HUES48 (cell line): ENCODE data around the gene LRCOL1.

Source experiments
- H3K27ac ChIP-seq: one replicate; pipeline ENCODE4 v1.7.0; 2013; ENCODE audit warnings: low read depth, low read length, inconsistent platforms
- H3K27me3 ChIP-seq: 2 replicates; pipeline ENCODE4 v1.6.1; 2013; ENCODE audit warnings: mild to moderate bottlenecking, low read length; ENCODE audit not compliant: control insufficient read depth, insufficient read depth
- H3K36me3 ChIP-seq: 2 replicates; pipeline ENCODE4 v1.6.1; 2013; ENCODE audit warnings: low read length; ENCODE audit not compliant: control insufficient read depth, insufficient read depth
- H3K4me1 ChIP-seq: 2 replicates; pipeline ENCODE4 v1.6.1; 2013; ENCODE audit warnings: mild to moderate bottlenecking, low read length; ENCODE audit not compliant: control insufficient read depth, insufficient read depth
- H3K4me3 ChIP-seq: 2 replicates; pipeline ENCODE4 v1.5.1; 2013; ENCODE audit warnings: mild to moderate bottlenecking, low read depth, low read length
- H3K9ac ChIP-seq: 2 replicates; pipeline ENCODE4 v1.6.1; 2013; ENCODE audit warnings: mild to moderate bottlenecking, low read depth, low read length, moderate library complexity
- H3K9me3 ChIP-seq: 2 replicates; pipeline ENCODE4 v1.6.1; 2013; ENCODE audit warnings: low read length; ENCODE audit not compliant: control insufficient read depth, insufficient read depth

The LRCOL1 gene

GRCh38 chr12:132559652-132560363 is 50.6 kb downstream of the LRCOL1 start:
- peaks cover 3% of the 10 kb centered on the region for H3K4me1 ChIP-seq
- peak overlapping the region; percentile 74 for H3K4me3 ChIP-seq
- H3K9ac ChIP-seq = peak overlapping the region; percentile 76
- H3K27ac ChIP-seq = peak overlapping the region; percentile 28
- H3K36me3 ChIP-seq = 0 out of 2 replicates have a peak, but pooled peaks cover under 1% of the 10 kb centered on the region
- peaks cover 37% of the 10 kb centered on the region for H3K27me3 ChIP-seq
- no peaks in the 10 kb centered on the region for H3K9me3 ChIP-seq

- H3K4me3 ChIP-seq = peak overlapping the region; percentile 74
- H3K27ac ChIP-seq = no peak overlapping the region
- H3K9ac ChIP-seq = no peak overlapping the region
- H3K9me3 ChIP-seq = no peaks in the 10 kb centered on the region
- H3K4me1 ChIP-seq = peaks cover 3% of the 10 kb centered on the region
- no peaks in the 10 kb centered on the region for H3K36me3 ChIP-seq
- H3K27me3 ChIP-seq = peaks cover 44% of the 10 kb centered on the region
Measured at GRCh38 chr12:132558861-132559623, 51.3 kb downstream of the LRCOL1 start.

GRCh38 chr12:132558042-132558856 is 52.1 kb downstream of the LRCOL1 start:
- Histone ChIP-seq H3K27ac (no peak overlapping the region), H3K9me3 (no peaks in the 10 kb centered on the region), H3K4me1 (peaks cover 3% of the 10 kb centered on the region), H3K27me3 (peaks cover 52% of the 10 kb centered on the region), H3K9ac (no peak overlapping the region), H3K36me3 (no peaks in the 10 kb centered on the region), H3K4me3 (no peak overlapping the region)

GRCh38 chr12:132557291-132558015 is 52.9 kb downstream of the LRCOL1 start:
- Histone ChIP-seq H3K27ac (no peak overlapping the region), H3K4me1 (peaks cover 3% of the 10 kb centered on the region), H3K36me3 (no peaks in the 10 kb centered on the region), H3K9me3 (no peaks in the 10 kb centered on the region), H3K27me3 (peaks cover 59% of the 10 kb centered on the region), H3K9ac (no peak overlapping the region), H3K4me3 (no peak overlapping the region)

- H3K4me1 ChIP-seq = no peaks in the 10 kb centered on the region; the same call in none of the 2 replicates
- H3K9me3 ChIP-seq = no peaks in the 10 kb centered on the region
- H3K27ac ChIP-seq = no peak overlapping the region
- no peak overlapping the region for H3K4me3 ChIP-seq
- H3K9ac ChIP-seq = no peak overlapping the region
- no peaks in the 10 kb centered on the region for H3K36me3 ChIP-seq
- H3K27me3 ChIP-seq = peaks cover 65% of the 10 kb centered on the region
Measured at GRCh38 chr12:132556801-132557200, 53.6 kb downstream of the LRCOL1 start.

- H3K36me3 ChIP-seq = no peaks in the 10 kb centered on the region
- no peaks in the 10 kb centered on the region for H3K4me1 ChIP-seq
- no peak overlapping the region for H3K4me3 ChIP-seq
- H3K27ac ChIP-seq = no peak overlapping the region
- no peak overlapping the region for H3K9ac ChIP-seq
- peaks cover 71% of the 10 kb centered on the region for H3K27me3 ChIP-seq
- H3K9me3 ChIP-seq = no peaks in the 10 kb centered on the region
Measured at GRCh38 chr12:132556216-132556615, 54.2 kb downstream of the LRCOL1 start.

GRCh38 chr12:132555686-132556085 is 54.7 kb downstream of the LRCOL1 start:
- no peaks in the 10 kb centered on the region for H3K36me3 ChIP-seq
- no peaks in the 10 kb centered on the region for H3K4me1 ChIP-seq
- H3K27me3 ChIP-seq = peaks cover 77% of the 10 kb centered on the region
- no peak overlapping the region for H3K9ac ChIP-seq
- no peak overlapping the region for H3K4me3 ChIP-seq
- H3K9me3 ChIP-seq = no peaks in the 10 kb centered on the region
- H3K27ac ChIP-seq = no peak overlapping the region

- no peaks in the 10 kb centered on the region for H3K9me3 ChIP-seq
- no peak overlapping the region for H3K9ac ChIP-seq
- H3K27me3 ChIP-seq = peaks cover 83% of the 10 kb centered on the region
- no peak overlapping the region for H3K4me3 ChIP-seq
- no peaks in the 10 kb centered on the region for H3K4me1 ChIP-seq
- H3K36me3 ChIP-seq = no peaks in the 10 kb centered on the region
- no peak overlapping the region for H3K27ac ChIP-seq
Measured at GRCh38 chr12:132554845-132555630, 55.3 kb downstream of the LRCOL1 start.
